CD4-positive, CD25-positive, alpha-beta regulatory T cell (primary cell): ENCODE measurements around the gene NUP205. TPM values are rescaled to one million over a fixed set of nuclear protein-coding genes. Genes with fewer than 3 reads are reported as not detected.
A peak's percentile ranks its signal among the peaks of the same experiment; 100 is the strongest.

Experiments
- ATAC-seq, 2 donors: fragments of 150-1000 bp; cut with Tn5 transposase; one replicate each; pipeline ENCODE4 v1.10.0; 2021; ENCODE audit warnings: low read depth in 2 of 2, moderate number of reproducible peaks in 2 of 2, moderate library complexity in 1 of 2
- DNase-seq, 3 donors: peaks; one replicate each; pipeline versions ENCODE4 v3.0.0 to v3.0.0-alpha.2; 2012 to 2022; ENCODE audit warnings: mixed read lengths in 1 of 3
- H3K27ac ChIP-seq: one replicate; pipeline ENCODE4 v1.7.0; 2013; ENCODE audit warnings: mild to moderate bottlenecking, low read length; ENCODE audit not compliant: insufficient read depth, poor library complexity, severe bottlenecking
- H3K27me3 ChIP-seq: one replicate; pipeline ENCODE4 v1.7.0; 2013; ENCODE audit warnings: low read length; ENCODE audit not compliant: control insufficient read depth, insufficient read depth
- H3K36me3 ChIP-seq: one replicate; pipeline ENCODE4 v1.7.0; 2013; ENCODE audit warnings: mild to moderate bottlenecking, low read length, moderate library complexity; ENCODE audit not compliant: control insufficient read depth, insufficient read depth
- H3K4me1 ChIP-seq: 2 replicates; pipeline ENCODE4 v1.7.0; 2013; ENCODE audit warnings: mild to moderate bottlenecking, low read length; ENCODE audit not compliant: insufficient read depth, control insufficient read depth, poor library complexity, severe bottlenecking
- H3K4me3 ChIP-seq: one replicate; pipeline ENCODE4 v1.7.0; 2013; ENCODE audit warnings: low read depth, mild to moderate bottlenecking, low read length, moderate library complexity
- H3K9me3 ChIP-seq, 2 experiments: 1 replicate in 1 of 2; 2 replicates in 1 of 2; pipeline ENCODE4 v1.7.0; 2013; ENCODE audit warnings: low read length in 2 of 2, mild to moderate bottlenecking in 1 of 2, moderate library complexity in 1 of 2; ENCODE audit not compliant: control insufficient read depth in 2 of 2
- H3K27ac Mint-ChIP-seq, 3 donors: one replicate each; pipeline ENCODE4 v1.8.0; 2020 to 2022; ENCODE audit warnings: mild to moderate bottlenecking in 3 of 3, mixed read lengths in 3 of 3, moderate library complexity in 2 of 3
- H3K27me3 Mint-ChIP-seq: one replicate; pipeline ENCODE4 v1.8.0; 2022; ENCODE audit warnings: mild to moderate bottlenecking, mixed read lengths
- H3K36me3 Mint-ChIP-seq: one replicate; pipeline ENCODE4 v1.8.0; 2020; ENCODE audit warnings: mixed read lengths
- H3K4me1 Mint-ChIP-seq, 4 donors: one replicate each; pipeline ENCODE4 v1.8.0; 2020 to 2022; ENCODE audit warnings: mixed read lengths in 4 of 4, mild to moderate bottlenecking in 1 of 4
- H3K4me3 Mint-ChIP-seq, 4 donors: one replicate each; pipeline ENCODE4 v1.8.0; 2020 to 2022; ENCODE audit warnings: mild to moderate bottlenecking in 4 of 4, mixed read lengths in 4 of 4, moderate library complexity in 3 of 4
- H3K9me3 Mint-ChIP-seq, 7 donors: one replicate each; pipeline ENCODE4 v1.8.0; 2020 to 2022; ENCODE audit warnings: mixed read lengths in 7 of 7, mild to moderate bottlenecking in 3 of 7, moderate library complexity in 2 of 7
- polyA plus RNA-seq, 4 donors: library from polyadenylated mRNA; unstranded; fragments of 300-500 nt; fragmentation: Illumina TruSeq; gene quantifications; one replicate each; pipeline ENCODE4 v1.2.3, GENCODE V29; 2021
- total RNA-seq: library from RNA; stranded (reverse); gene quantifications from one replicate; pipeline ENCODE4 v1.2.3, GENCODE V29; 2022

Gene NUP205
- total and polyA plus RNA-seq, 5 donors from 2014 or later: 21.1 to 56.3 (median 27.6) TPM

- Histone ChIP-seq H3K9me3 (no peaks in the 10 kb centered on the region), H3K4me3 (no peak overlapping the region), H3K36me3 (peaks cover 82% of the 10 kb centered on the region), H3K27me3 (no peaks in the 10 kb centered on the region), H3K4me1 (no peaks in the 10 kb centered on the region), H3K27ac (no peak overlapping the region)
- Mint-ChIP-seq H3K36me3 (peaks cover 30% of the 10 kb centered on the region), H3K4me1 (peaks cover 0 to 7% (median 2%) of the 10 kb centered on the region in 4 donors), H3K9me3 (no peaks in the 10 kb centered on the region), H3K4me3 (no peak overlapping the region), H3K27ac (no peak overlapping the region), H3K27me3 (no peaks in the 10 kb centered on the region)
- ATAC-seq (no peak), DNase-seq (no peak)
Observed at GRCh38 chr7:135600226-135600625, 42.5 kb downstream of the NUP205 start.

- Histone ChIP-seq H3K4me1 (no peaks in the 10 kb centered on the region), H3K27ac (no peak overlapping the region), H3K4me3 (no peak overlapping the region), H3K9me3 (no peaks in the 10 kb centered on the region), H3K36me3 (peaks cover 82% of the 10 kb centered on the region), H3K27me3 (no peaks in the 10 kb centered on the region)
- ATAC-seq (no peak), DNase-seq (no peak)
- Mint-ChIP-seq H3K36me3 (peaks cover 26% of the 10 kb centered on the region), H3K27me3 (no peaks in the 10 kb centered on the region), H3K4me3 (no peak overlapping the region), H3K27ac (no peak overlapping the region), H3K4me1 (peaks cover 0 to 7% (median 2%) of the 10 kb centered on the region in 4 donors), H3K9me3 (no peaks in the 10 kb centered on the region)
Observed at GRCh38 chr7:135601182-135601581, 43.5 kb downstream of the NUP205 start.

GRCh38 chr7:135602304-135602703, 44.6 kb downstream of the NUP205 start:
- H3K27ac Mint-ChIP-seq: peak overlapping the region in 1 of 3 donors; percentile 51
- Histone ChIP-seq H3K27ac (no peak overlapping the region), H3K4me1 (no peaks in the 10 kb centered on the region), H3K27me3 (no peaks in the 10 kb centered on the region), H3K36me3 (peaks cover 88% of the 10 kb centered on the region), H3K4me3 (no peak overlapping the region), H3K9me3 (no peaks in the 10 kb centered on the region)
- DNase-seq: no peak
- H3K4me1 Mint-ChIP-seq: peaks cover 0 to 7% (median 2%) of the 10 kb centered on the region in 4 donors
- H3K4me3 Mint-ChIP-seq: no peak overlapping the region
- H3K36me3 Mint-ChIP-seq: peaks cover 34% of the 10 kb centered on the region
- no peak for ATAC-seq
- H3K27me3 Mint-ChIP-seq: no peaks in the 10 kb centered on the region
- H3K9me3 Mint-ChIP-seq: no peaks in the 10 kb centered on the region

- no peaks in the 10 kb centered on the region for H3K27me3 Mint-ChIP-seq
- H3K4me1 Mint-ChIP-seq: no peaks in the 10 kb centered on the region
- H3K27ac Mint-ChIP-seq: no peak overlapping the region
Observed at GRCh38 chr7:135616136-135616535, 58.4 kb downstream of the NUP205 start.

GRCh38 chr7:135617781-135618180, 60.1 kb downstream of the NUP205 start:
- H3K4me3 Mint-ChIP-seq: no peak overlapping the region
- no peaks in the 10 kb centered on the region for H3K4me1 Mint-ChIP-seq
- H3K4me1 ChIP-seq: no peaks in the 10 kb centered on the region
- H3K36me3 ChIP-seq: peaks cover 73% of the 10 kb centered on the region
- H3K9me3 Mint-ChIP-seq: no peaks in the 10 kb centered on the region
- no peak overlapping the region for H3K27ac ChIP-seq
- H3K4me3 ChIP-seq: no peak overlapping the region
- ATAC-seq (no peak), DNase-seq (no peak)
- peak overlapping the region in 1 of 3 donors; percentile 48 for H3K27ac Mint-ChIP-seq
- no peaks in the 10 kb centered on the region for H3K27me3 Mint-ChIP-seq
- no peaks in the 10 kb centered on the region for H3K27me3 ChIP-seq
- peaks cover 22% of the 10 kb centered on the region for H3K36me3 Mint-ChIP-seq
- H3K9me3 ChIP-seq: no peaks in the 10 kb centered on the region

More at GRCh38 chr7:135616136-135616535, 58.4 kb downstream of the NUP205 start:
- no peak overlapping the region for H3K4me3 ChIP-seq
- no peaks in the 10 kb centered on the region for H3K9me3 ChIP-seq
- H3K27ac ChIP-seq: no peak overlapping the region
- H3K27me3 ChIP-seq: no peaks in the 10 kb centered on the region
- ATAC-seq: no peak
- Mint-ChIP-seq H3K9me3 (no peaks in the 10 kb centered on the region), H3K36me3 (peaks cover 33% of the 10 kb centered on the region), H3K4me3 (no peak overlapping the region)
- peaks cover 72% of the 10 kb centered on the region for H3K36me3 ChIP-seq
- H3K4me1 ChIP-seq: no peaks in the 10 kb centered on the region
- no peak for DNase-seq

- no peak for ATAC-seq
- H3K36me3 ChIP-seq: peaks cover 78% of the 10 kb centered on the region
- Mint-ChIP-seq H3K9me3 (no peaks in the 10 kb centered on the region), H3K36me3 (peaks cover 23% of the 10 kb centered on the region), H3K27ac (peak overlapping the region in 2 of 3 donors; percentile 61 to 69), H3K27me3 (no peaks in the 10 kb centered on the region), H3K4me3 (no peak overlapping the region), H3K4me1 (no peaks in the 10 kb centered on the region)
- H3K4me1 ChIP-seq: no peaks in the 10 kb centered on the region
- DNase-seq: no peak
- no peak overlapping the region for H3K4me3 ChIP-seq
- no peaks in the 10 kb centered on the region for H3K27me3 ChIP-seq
- H3K27ac ChIP-seq: no peak overlapping the region
- H3K9me3 ChIP-seq: no peaks in the 10 kb centered on the region
Observed at GRCh38 chr7:135618510-135618909, 60.8 kb downstream of the NUP205 start.

GRCh38 chr7:135620447-135620846, 62.7 kb downstream of the NUP205 start:
- Mint-ChIP-seq H3K4me1 (no peaks in the 10 kb centered on the region), H3K36me3 (peaks cover 34% of the 10 kb centered on the region), H3K9me3 (no peaks in the 10 kb centered on the region), H3K27me3 (no peaks in the 10 kb centered on the region), H3K4me3 (no peak overlapping the region), H3K27ac (no peak overlapping the region)
- Histone ChIP-seq H3K4me1 (no peaks in the 10 kb centered on the region), H3K27me3 (no peaks in the 10 kb centered on the region), H3K4me3 (no peak overlapping the region), H3K27ac (no peak overlapping the region), H3K36me3 (peaks cover 75% of the 10 kb centered on the region), H3K9me3 (no peaks in the 10 kb centered on the region)
- ATAC-seq (no peak), DNase-seq (no peak)

- Mint-ChIP-seq H3K9me3 (no peaks in the 10 kb centered on the region), H3K4me1 (peaks cover 0 to 2% (median 0%) of the 10 kb centered on the region in 4 donors), H3K27ac (no peak overlapping the region), H3K27me3 (no peaks in the 10 kb centered on the region), H3K4me3 (no peak overlapping the region), H3K36me3 (peaks cover 42% of the 10 kb centered on the region)
- Histone ChIP-seq H3K9me3 (no peaks in the 10 kb centered on the region), H3K36me3 (peaks cover 75% of the 10 kb centered on the region), H3K4me3 (no peak overlapping the region), H3K27ac (no peak overlapping the region), H3K4me1 (no peaks in the 10 kb centered on the region), H3K27me3 (no peaks in the 10 kb centered on the region)
- ATAC-seq (no peak), DNase-seq (peak in 2 of 3 donors; percentile 37 to 62)
Observed at GRCh38 chr7:135620980-135621850, 63.5 kb downstream of the NUP205 start.
